GM20000 (cell line): Measurements from ENCODE around the gene EIF4H.
"Not testable (repeated sequence)": the region's sequence is repeated elsewhere in the genome, so short reads cannot be mapped to it uniquely, and the experiment has no call there.

Experiments
- DNase-seq: peaks from one replicate; pipeline ENCODE4 v3.0.0; 2012; ENCODE audit warnings: low spot score
- CTCF ChIP-seq: IDR thresholded peaks from 2 replicates; pipeline ENCODE4 v1.5.1; 2012; ENCODE audit warnings: mild to moderate bottlenecking, control low read depth; ENCODE audit errors: extremely low read depth, missing control alignments

EIF4H gene

GRCh38 chr7:74193054-74193453, 18.9 kb downstream of the EIF4H start:
- TF ChIP-seq CTCF: no peak
- no peak for DNase-seq

GRCh38 chr7:74193913-74194312, 19.8 kb downstream of the EIF4H start:
- TF ChIP-seq CTCF: no peak
- no peak for DNase-seq

- no peak for DNase-seq
These were observed 20.5 kb downstream of the EIF4H start for GRCh38 chr7:74194686-74195085.

GRCh38 chr7:74195139-74195860, 21.1 kb downstream of the EIF4H start:
- not testable (repeated sequence) for DNase-seq

More at GRCh38 chr7:74194686-74195085, 20.5 kb downstream of the EIF4H start:
- TF ChIP-seq CTCF: no peak

- not testable (repeated sequence) for DNase-seq
These were observed 22.0 kb downstream of the EIF4H start for GRCh38 chr7:74195968-74196654.

GRCh38 chr7:74197449-74198124, 23.4 kb downstream of the EIF4H start:
- DNase-seq: no peak

GRCh38 chr7:74199551-74200355, 25.6 kb downstream of the EIF4H start:
- DNase-seq: no peak
- TF ChIP-seq CTCF: no peak

More at GRCh38 chr7:74197449-74198124, 23.4 kb downstream of the EIF4H start:
- no peak for TF ChIP-seq CTCF
